SU-DHL-6 (cell line): ENCODE measurements around the gene PNPLA6.

Experiments used
- H2AFZ ChIP-seq: fragments of 200-600 bp; sonication (generic); 2 replicates; pipeline ENCODE4 v1.6.1; 2014; ENCODE audit warnings: low read depth, mild to moderate bottlenecking, moderate library complexity, mixed read lengths, antibody characterized with exemption, low read length; ENCODE audit not compliant: severe bottlenecking
- H3F3A ChIP-seq: fragments of 200-600 bp; shearing (Covaris generic); 2 replicates; pipeline ENCODE4 v1.6.0; 2016; ENCODE audit warnings: antibody characterized with exemption, mild to moderate bottlenecking; ENCODE audit not compliant: insufficient read depth
- H3K27ac ChIP-seq: fragments of 200-600 bp; sonication (generic); 2 replicates; pipeline ENCODE4 v1.5.1; 2016; ENCODE audit warnings: low read depth, mild to moderate bottlenecking, low read length, moderate library complexity, mixed read lengths
- H3K27me3 ChIP-seq: fragments of 200-600 bp; sonication (generic), shearing (Covaris generic); 2 replicates; pipeline ENCODE4 v1.6.0; 2014; ENCODE audit warnings: mild to moderate bottlenecking, low read length
- H3K36me3 ChIP-seq: fragments of 200-600 bp; sonication (generic); 2 replicates; pipeline ENCODE4 v1.6.1; 2014; ENCODE audit warnings: mild to moderate bottlenecking, low read length, mixed read lengths
- H3K4me2 ChIP-seq: fragments of 300-600, 200-600 bp; shearing (Covaris generic), sonication (generic); 2 replicates; pipeline ENCODE4 v1.6.0; 2014; ENCODE audit warnings: low read length, low read depth, mild to moderate bottlenecking; ENCODE audit not compliant: poor library complexity, severe bottlenecking
- H3K4me3 ChIP-seq: fragments of 200-600 bp; sonication (generic); 2 replicates; pipeline ENCODE4 v1.5.1; 2014; ENCODE audit warnings: antibody characterized with exemption, low read length, mild to moderate bottlenecking, mixed read lengths; ENCODE audit not compliant: insufficient read depth, poor library complexity, severe bottlenecking
- H3K79me2 ChIP-seq: fragments of 200-600 bp; sonication (generic); 2 replicates; pipeline ENCODE4 v1.6.1; 2014; ENCODE audit warnings: mild to moderate bottlenecking, low read length, moderate library complexity; ENCODE audit not compliant: insufficient read depth
- H3K9ac ChIP-seq: fragments of 200-600 bp; sonication (generic); 2 replicates; pipeline ENCODE4 v1.7.0; 2014; ENCODE audit warnings: mild to moderate bottlenecking, low read length
- H3K9me2 ChIP-seq: fragments of 200-600 bp; sonication (generic); replicated peaks from 2 replicates; pipeline ENCODE4 v1.6.1; 2014; ENCODE audit warnings: low read length; ENCODE audit not compliant: insufficient read depth
- H3K9me3 ChIP-seq: fragments of 200-600 bp; sonication (generic); 2 replicates; pipeline ENCODE4 v1.6.1; 2014; ENCODE audit warnings: low read length, mixed read lengths; ENCODE audit not compliant: insufficient read depth
- H4K20me1 ChIP-seq: fragments of 200-600 bp; sonication (generic); 2 replicates; pipeline ENCODE4 v1.6.1; 2014; ENCODE audit warnings: low read depth, mild to moderate bottlenecking, antibody characterized with exemption, low read length, moderate library complexity, mixed read lengths
- EZH2phosphoT487 ChIP-seq: fragments of 200-600 bp; sonication (generic), shearing (Covaris generic); conservative IDR thresholded peaks from 2 replicates; pipeline ENCODE4 v1.6.1; 2018; ENCODE audit warnings: mild to moderate bottlenecking, antibody characterized with exemption, low read length, moderate library complexity, mixed read lengths
- TF ChIP-seq, protein P1 (sequence below): fragments of 200-600 bp; sonication (generic); IDR thresholded peaks from one replicate; pipeline ENCODE4 v1.5.1; 2017; ENCODE audit warnings: antibody characterized with exemption, mild to moderate bottlenecking, low read length, moderate library complexity; ENCODE audit not compliant: insufficient read depth, poor library complexity, severe bottlenecking

PNPLA6 gene

DNA sequence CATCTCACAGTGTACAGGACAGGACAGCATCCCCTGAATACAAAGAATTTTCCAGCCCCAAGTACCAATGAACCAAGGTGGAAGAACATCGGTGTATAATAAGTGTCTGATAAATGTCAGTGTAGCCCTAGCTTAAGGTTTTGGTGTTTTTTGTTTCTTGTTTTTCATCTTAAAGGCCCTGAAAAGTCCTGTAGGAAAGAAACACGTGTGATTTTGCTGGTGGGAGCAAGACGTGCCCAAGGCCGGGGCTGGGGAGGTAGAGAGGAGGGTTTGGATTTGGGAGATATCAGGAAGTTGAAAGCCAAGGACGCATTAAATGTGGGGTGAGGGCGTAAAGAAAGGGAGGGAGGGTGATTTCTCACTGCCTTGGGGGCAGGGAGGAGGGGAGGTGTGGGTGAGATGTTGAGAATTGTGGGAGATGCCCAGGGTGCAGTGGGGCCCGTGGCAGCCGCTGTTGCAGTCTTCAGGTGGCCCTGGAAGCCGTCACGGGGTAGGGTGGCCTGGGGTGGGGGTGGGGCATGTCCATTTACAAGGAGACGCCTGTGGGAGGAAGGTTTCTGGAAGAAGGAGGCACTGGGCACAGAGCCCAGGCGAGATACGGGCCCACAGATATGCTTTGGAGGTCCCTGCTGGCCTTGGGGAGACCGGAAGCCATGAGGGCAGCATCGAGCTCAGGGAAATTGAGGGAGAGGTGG lies 66.9 kb downstream of the PNPLA6 start:
- H3K27ac ChIP-seq, result no peak overlapping the region
- no peaks in the 10 kb centered on the region for H3K9me3 ChIP-seq
- H3K9ac ChIP-seq, result no peak overlapping the region

DNA sequence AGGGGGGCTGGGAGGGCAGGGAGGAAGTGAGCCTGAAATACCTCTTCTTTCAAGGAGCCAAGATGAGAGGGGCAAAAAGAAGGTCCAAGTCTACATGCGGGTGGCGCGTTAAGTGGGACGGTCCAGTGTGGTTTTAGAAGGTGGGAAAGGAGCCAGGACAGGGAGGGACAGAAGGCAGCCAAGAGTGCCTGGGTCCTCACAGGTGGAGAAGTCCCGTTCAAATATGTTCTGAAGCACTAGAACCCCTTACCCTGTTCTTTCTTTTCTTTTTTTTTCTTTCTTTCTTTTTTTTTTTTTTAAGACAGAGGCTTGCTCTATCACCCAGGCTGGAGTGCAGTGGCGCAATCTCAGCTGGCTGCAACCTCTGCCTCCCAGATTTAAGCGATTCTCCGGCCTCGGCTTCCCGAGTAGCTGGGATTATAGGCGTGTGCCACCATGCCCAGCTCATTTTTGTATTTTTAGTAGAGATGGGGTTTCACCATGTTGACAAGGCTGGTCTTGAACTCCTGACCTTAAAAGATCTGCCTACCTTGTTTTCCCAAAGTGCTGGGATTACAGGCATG lies 67.5 kb downstream of the PNPLA6 start:
- H2AFZ ChIP-seq, result no peak overlapping the region
- no peak overlapping the region for H3K4me2 ChIP-seq
- H3F3A ChIP-seq, result no peaks in the 10 kb centered on the region
- H3K79me2 ChIP-seq, result no peaks in the 10 kb centered on the region
- H3K27me3 ChIP-seq, result no peaks in the 10 kb centered on the region
- H3K4me3 ChIP-seq, result no peak overlapping the region
- no peaks in the 10 kb centered on the region for H3K9me2 ChIP-seq
- H3K9me3 ChIP-seq, result no peaks in the 10 kb centered on the region
- no peak overlapping the region for H3K27ac ChIP-seq
- no peaks in the 10 kb centered on the region for H4K20me1 ChIP-seq
- H3K36me3 ChIP-seq, result no peaks in the 10 kb centered on the region
- no peak overlapping the region for H3K9ac ChIP-seq
- no peak for TF ChIP-seq EZH2phosphoT487
- TF ChIP-seq, protein P1, sequence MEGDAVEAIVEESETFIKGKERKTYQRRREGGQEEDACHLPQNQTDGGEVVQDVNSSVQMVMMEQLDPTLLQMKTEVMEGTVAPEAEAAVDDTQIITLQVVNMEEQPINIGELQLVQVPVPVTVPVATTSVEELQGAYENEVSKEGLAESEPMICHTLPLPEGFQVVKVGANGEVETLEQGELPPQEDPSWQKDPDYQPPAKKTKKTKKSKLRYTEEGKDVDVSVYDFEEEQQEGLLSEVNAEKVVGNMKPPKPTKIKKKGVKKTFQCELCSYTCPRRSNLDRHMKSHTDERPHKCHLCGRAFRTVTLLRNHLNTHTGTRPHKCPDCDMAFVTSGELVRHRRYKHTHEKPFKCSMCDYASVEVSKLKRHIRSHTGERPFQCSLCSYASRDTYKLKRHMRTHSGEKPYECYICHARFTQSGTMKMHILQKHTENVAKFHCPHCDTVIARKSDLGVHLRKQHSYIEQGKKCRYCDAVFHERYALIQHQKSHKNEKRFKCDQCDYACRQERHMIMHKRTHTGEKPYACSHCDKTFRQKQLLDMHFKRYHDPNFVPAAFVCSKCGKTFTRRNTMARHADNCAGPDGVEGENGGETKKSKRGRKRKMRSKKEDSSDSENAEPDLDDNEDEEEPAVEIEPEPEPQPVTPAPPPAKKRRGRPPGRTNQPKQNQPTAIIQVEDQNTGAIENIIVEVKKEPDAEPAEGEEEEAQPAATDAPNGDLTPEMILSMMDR, result no peak

More for the DNA sequence above, 66.9 kb downstream of the PNPLA6 start:
- Histone ChIP-seq H3K9me2 (no peaks in the 10 kb centered on the region), H3K27me3 (no peaks in the 10 kb centered on the region), H3K36me3 (no peaks in the 10 kb centered on the region), H3F3A (no peaks in the 10 kb centered on the region), H3K79me2 (no peaks in the 10 kb centered on the region), H4K20me1 (no peaks in the 10 kb centered on the region), H3K4me3 (no peak overlapping the region), H3K4me2 (no peak overlapping the region), H2AFZ (no peak overlapping the region)
- TF ChIP-seq, protein P1, result no peak
- no peak for TF ChIP-seq EZH2phosphoT487

- Histone ChIP-seq H3K9me2 (no peaks in the 10 kb centered on the region), H3F3A (no peaks in the 10 kb centered on the region), H3K36me3 (no peaks in the 10 kb centered on the region), H3K9ac (no peak overlapping the region), H2AFZ (no peak overlapping the region), H3K27me3 (no peaks in the 10 kb centered on the region), H4K20me1 (no peaks in the 10 kb centered on the region), H3K4me3 (no peak overlapping the region), H3K9me3 (no peaks in the 10 kb centered on the region), H3K79me2 (no peaks in the 10 kb centered on the region), H3K4me2 (no peak overlapping the region), H3K27ac (no peak overlapping the region)
- TF ChIP-seq EZH2phosphoT487, result no peak
- TF ChIP-seq, protein P1, result no peak
These were observed 68.4 kb downstream of the PNPLA6 start for GRCh38 chr19:7603919-7604318.
